GM18526 (cell line): ENCODE measurements around the gene MCOLN1.

ENCODE experiments used
- POLR2A ChIP-seq: IDR thresholded peaks from 3 replicates; pipeline ENCODE4 v1.6.1; 2011; ENCODE audit not compliant: insufficient read length; ENCODE audit errors: extremely low read depth

Gene MCOLN1

DNA sequence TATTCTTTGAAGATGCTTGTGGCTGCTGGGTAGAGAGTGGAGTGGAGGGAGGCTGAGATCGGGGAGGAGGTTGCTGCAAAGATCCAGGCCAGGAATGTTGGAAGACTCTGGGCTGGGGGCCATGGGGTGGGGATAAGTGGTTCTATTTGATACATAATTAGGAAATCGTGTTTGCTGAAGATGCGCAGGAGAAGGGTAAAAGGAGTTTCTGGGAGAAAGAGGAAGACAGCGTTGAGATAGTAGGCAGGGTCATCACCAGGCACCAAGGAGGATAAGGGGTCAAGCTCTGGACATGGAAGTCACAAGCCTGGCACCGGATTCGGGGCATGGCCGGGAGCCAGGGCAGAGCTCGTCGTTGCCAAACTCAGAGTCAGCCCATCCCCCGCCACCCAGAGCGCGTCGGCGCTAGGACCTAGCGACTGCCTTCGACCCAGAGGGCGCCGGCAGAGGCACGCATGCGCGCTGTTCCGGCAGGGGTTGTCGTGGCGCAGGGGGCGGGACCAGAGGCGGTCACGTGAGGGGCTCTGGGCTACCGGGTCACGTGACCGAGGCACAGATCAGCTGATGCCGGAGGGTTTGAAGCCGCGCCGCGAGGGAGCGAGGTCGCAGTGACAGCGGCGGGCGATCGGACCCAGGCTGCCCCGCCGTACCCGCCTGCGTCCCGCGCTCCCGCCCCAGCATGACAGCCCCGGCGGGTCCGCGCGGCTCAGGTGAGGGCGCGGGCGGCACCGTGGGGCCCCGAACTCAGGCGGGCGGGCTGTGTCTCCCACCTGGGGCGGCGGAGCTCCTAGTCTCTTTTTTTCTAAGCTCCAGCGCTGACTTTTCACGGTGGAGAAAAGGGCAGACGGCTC lies at the start of gene MCOLN1:
TSS of gene MCOLN1 (plus strand) at position 553 of the 851 bp plus-strand sequence. CDS start at position 680, 127 bp downstream.
- TF ChIP-seq POLR2A, result peak; percentile 68

DNA sequence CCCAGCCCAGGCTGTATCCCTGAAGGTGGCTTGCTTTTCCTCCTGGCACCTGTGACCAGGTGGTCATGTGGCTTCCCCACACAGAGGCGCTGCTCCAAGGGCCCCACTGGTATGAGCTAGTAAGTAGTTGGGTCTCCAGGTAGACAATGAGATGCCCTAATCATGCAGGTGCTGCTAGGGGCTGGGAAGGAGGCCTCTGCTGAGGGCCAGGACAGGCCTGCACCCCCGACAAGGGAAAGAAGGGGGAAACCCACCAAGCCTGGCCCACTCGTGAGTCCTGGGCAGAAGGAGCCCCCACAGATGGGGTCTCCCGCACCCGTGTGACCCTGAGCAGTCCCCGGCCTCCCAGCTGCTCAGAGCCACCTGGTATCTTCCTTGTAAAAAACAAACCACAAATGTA lies 46.8 kb upstream of the MCOLN1 start:
- no peak for TF ChIP-seq POLR2A

DNA sequence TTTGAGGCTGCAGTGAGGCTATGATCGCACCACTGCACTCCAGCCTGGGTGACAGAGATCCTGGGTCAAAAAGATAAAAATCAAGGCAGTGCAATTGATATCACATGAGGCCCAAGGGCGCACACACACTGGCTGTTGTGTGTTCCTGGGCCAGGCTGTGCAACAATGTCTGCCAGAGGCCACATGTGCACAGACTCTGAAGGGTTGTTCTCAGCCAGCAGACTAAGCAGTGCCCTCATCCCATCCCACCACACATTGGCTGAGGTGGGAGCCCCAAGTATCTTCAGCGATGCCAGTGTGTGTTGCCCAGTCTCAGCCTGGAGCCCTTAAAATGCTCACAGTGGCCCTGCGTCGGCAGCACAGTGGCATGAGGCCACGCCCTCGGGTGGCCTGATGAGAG lies 46.2 kb upstream of the MCOLN1 start:
- TF ChIP-seq POLR2A, result no peak

DNA sequence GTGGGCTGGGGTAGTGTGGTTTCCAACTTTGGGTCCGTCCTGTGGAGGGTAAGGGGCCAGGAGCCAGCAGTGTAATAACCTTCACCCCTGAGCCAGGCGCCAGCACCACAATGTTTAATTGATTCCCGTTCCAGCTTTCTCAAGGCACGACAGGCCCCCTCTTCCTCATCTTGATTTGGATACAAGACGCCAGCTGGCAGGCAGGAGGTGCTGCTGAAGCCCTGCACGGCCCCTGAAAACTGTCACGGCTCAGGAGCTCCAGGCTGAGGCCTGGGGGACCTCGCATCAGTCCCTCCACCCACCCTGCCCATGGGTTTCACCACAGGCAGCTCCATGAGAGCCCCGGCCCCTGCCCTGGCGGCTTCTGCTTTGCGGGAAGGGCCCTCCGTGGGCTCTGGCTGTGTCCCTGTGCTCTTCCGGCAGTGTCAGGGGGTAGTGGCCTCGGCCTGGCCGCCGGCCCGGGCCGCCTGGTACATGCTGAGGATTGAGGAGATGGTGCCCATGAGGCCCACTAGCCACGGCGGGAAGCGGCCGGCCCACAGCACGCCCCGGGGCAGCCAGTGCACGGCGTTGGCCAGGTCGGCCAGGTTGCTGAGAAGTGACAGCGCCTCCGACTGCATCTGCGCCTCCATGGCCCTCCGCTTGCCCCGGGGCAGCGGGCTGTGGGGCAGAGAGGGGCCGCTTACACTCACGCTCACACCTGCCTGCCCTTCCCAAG lies 45.5 kb upstream of the MCOLN1 start:
- TF ChIP-seq POLR2A, result no peak

DNA sequence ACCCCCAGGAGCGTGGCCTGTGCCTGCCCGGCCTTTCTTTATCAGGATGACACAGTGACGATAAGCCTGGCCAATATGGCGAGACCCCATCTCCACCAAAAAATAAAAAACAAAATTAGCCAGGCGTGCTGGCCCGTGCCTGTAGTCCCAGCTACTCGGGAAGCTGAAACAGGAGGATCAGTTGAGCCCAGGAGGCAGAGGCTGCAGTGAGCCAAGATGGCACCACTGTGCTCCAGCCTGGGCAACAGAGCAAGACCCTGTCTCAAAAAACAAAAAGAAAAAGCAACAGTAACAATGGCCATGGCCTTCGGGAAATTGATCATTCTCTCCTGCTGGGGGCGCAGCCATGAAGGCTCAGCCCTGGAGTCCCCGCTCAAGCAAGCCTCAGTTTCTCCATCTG lies 44.7 kb upstream of the MCOLN1 start:
- TF ChIP-seq POLR2A, result no peak

DNA sequence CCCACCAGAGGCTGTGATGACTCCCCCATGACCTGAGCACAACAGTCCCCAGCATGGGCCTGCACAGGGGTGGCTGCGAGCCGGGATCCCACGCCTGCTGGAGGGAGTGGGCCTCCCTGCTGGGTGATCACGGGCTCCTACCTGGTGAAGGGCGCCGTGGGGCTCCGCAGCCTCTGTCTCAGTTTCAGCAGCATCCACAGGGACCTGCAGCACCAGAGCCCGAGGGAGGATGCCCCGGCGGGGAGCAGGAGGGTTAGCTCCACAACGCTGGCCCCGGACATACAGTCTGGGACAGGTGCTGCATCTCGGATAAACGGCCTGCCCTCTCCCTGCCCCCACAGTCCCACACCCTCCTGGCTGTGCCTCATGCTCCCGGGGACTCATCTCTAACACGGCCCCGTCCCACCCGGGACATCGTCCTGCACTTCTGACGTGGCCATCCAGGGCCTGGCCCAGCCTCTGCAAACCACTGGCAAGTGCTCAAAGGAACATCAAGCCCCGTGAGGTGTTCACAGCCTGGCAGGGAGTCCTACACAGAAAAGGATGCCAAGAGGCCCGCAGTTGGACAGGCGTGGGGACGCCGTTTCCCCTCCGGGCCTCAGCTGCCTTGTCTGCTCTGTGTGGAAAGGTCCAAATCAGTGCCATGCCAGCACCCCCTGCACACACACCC lies 44.1 kb upstream of the MCOLN1 start:
- no peak for TF ChIP-seq POLR2A

DNA sequence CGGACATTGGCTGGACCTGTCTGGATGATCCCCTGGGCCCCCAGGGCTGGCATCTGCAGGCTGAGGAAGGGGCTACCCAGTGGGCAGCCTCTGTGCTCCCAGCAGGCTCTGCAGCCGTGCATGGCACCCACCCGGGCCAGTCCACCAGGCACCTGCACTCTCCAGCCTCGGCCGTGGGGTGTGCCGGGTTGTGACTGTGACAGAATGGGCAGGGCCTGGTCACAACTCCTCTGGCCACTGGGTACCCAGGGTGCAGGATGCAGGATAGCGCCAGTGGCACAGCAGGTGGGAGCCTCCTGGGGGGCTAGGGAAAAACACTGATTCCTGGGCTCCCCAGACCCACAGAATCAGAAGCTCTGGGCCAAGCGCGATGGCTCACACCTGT lies 43.6 kb upstream of the MCOLN1 start:
- no peak for TF ChIP-seq POLR2A

DNA sequence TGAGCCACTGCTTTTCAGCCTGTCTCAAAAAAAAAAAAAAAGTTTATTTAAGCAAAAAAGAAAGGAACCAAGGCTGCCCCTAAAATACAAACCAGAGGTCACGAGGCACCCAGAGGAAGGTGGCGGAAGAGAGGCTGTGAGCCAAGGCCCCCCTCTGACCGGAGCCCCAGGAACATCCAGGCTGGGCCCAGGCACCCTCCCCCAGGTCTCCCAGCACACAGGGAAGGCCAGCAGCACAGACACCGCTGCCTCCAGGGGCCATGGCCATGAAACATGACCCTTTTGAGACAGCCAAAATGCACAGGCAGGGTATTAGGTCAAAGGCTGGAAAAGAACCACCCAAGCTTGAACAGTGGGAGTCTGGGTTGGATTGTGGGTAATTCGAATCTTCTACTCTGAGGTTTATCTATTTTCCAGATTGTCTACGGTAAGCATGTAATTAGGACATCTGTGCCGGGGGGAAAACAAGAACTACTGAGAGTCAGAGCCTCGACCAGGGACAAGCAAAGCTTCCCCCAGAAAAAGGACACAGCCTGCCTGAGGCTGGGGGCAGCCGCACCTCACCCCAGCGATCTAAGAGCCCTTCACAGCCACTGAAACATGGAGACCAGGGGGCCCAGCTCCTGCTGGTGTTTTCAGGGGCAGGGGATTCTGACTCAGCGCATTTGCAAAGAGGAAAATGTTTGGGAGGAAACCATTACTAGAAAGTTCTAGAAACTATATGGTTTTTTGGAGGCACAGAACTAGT lies 42.0 kb upstream of the MCOLN1 start:
- no peak for TF ChIP-seq POLR2A

DNA sequence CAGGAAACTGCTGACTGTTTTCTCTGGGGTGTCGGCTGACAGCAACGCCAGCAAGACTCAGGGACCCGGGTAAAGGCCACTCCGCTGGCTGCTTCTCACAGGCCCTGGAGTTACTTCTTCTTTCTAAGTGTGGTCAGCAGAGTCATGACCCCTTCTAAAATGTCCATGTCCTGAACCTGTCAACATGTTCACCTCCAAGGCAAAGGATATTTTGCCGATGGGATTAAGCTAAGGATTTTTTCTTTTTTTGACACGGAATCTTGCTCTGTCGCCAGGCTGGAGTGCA lies 41.5 kb upstream of the MCOLN1 start:
- TF ChIP-seq POLR2A, result no peak

DNA sequence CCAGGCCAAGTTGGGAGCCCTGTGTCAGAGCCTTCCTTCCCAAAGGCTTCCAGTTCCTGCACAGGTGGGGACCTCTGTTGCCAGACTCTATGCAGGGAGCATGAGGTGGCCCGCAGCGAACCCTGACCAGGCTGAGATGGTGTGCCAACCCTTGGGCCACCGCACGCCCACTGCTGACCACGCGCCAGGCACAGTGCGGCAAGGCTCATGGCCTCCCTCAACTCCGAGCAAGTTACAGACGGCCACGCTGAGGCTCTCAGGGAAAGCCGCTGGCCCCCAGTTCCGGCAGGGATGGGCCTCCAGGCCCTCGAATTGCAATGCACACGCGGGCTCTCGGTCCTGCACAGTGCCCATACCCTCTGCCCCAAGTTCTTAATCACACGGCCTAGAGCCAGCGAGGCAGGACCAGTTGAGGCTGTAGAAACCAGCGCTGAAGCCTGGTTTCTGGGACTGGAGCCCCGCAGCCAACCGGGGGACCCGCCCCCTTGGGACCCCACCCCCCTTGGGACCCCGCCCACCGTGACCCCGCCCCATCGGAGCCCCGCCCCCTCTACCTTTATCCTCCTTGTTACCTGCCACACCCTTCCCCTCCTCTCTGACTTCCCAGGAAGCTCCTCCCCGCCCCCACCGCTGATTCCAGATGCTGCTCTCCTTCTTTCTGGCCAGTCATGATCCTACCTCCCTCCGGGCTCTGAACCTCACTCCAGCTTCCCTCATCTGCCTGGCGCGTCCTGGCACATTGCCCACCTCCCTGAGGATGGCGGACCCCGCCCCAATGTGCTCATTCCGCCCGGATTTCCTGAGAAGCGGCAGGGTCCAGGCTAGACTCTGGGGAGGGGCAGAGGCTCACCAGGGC lies 39.6 kb upstream of the MCOLN1 start:
- TF ChIP-seq POLR2A, result no peak

DNA sequence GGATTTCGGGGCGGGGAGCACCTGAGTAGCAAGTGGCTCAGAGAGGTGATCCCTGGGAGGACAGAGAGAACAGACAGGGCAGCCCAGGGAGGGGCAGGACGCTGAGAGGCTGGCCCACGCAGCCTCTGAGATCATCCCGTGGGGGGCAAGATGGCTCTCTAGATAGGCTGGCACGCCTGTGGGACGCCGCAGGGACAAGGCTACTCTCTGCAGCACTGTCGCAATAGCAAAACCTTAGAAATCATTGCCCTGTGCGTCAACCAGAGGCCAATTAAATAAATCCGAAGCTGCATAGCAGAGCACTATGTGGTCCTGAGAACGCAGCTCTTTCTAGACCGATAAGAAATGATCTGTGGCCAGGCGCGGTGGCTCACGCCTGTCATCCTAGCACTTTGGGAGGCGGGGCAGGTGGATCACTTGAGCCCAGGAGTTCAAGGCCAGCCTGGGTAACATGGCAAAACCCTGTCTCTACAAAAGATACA lies 38.7 kb upstream of the MCOLN1 start:
- TF ChIP-seq POLR2A, result no peak

DNA sequence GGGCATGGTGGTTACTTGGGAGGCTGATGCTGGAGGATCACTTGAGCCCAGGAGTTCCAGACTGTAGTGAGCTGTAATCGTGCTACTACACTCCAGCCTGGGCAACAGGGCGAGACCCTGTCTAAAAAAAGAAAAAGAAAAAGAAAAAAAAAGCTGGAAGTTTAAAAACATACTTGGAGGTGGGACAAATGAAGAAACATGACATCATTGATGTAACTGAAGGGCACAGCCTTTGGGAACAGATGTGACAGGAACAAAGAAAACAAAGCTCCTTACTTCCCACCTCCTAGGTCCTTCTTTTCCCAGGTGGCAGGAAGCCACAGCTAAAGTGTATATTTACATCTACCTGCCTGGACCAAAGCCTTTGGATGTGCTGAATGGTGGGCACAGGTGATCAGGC lies 35.5 kb upstream of the MCOLN1 start:
- no peak for TF ChIP-seq POLR2A

DNA sequence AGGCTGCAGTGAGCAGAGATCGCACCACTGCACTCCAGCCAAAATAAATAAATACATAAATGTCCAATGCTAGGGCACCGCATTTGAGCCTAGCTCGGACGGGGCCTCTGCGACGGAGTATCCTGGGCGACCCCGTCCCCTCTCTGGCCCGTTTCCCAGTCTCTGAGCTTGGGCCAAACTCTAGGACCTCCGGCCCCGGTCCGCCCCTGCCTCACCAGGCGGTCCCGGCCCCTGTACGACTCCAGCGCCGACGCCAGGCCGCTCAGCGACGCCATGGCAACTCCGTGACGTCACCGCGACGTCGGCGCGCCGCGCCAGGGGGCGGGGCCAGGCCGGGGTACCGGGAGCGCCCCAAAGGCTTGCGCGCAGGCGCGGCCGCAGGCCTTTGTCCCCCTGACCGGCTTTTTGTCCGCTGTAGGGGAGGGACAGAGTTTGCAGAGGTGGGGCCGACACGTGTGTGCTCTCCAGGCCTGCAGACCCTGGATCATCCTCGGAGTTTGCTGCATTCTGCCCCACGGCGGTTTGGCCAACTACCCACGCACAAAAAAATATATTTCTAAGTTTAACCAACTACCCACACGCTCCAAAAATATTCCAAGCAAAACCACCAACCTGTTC lies 33.6 kb upstream of the MCOLN1 start, which contains the start of gene PEX11G:
TSS of gene PEX11G (minus strand) at position 300 of the 618 bp plus-strand sequence. CDS start at position 275, 25 bp downstream.
- peak; percentile 73 for TF ChIP-seq POLR2A

DNA sequence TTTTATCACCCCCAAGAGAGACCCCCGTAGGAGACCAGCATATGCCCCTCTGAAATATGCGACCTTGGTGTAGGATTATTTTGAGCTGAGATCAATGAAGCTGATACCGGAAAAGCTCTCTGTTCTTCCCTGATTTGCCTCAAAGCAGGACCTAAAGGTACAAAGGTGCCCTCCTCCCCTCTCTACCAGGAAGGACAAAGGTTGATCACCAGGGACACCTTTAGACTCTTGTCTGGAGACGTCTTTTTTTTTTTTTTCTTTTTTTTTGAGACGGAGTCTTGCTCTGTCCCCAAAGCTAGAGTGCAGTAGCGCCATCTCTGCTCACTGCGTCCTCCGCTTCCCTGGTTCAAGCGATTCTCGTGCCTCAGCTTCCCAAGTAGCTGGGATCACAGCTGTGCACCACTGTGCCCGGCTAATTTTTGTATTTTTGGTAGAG lies 32.8 kb upstream of the MCOLN1 start:
- TF ChIP-seq POLR2A, result no peak

DNA sequence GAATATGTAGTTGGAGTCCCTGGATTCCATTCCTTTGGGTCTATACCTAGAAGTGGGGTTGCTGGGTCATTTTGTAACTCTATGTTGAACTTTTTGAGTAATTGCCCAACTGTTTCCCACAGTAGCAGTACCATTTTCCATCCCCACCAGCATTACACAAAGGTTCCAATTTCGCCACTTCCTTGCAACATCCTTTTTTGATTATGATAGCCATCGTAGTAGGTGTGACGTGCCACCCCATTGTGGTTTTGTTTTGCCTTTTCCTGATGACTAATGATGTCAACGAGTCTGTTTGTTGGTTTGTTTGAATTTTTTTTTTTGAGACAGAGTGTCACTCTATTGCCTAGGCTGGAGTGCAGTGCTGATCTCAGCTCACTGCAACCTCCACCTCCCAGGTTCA lies 30.3 kb upstream of the MCOLN1 start:
- TF ChIP-seq POLR2A, result no peak
